SK-N-DZ (cell line): ENCODE measurements around the gene MTG2.

Source experiments
- DNase-seq: peaks from one replicate; pipeline ENCODE4 v3.0.0-alpha.2; 2015; ENCODE audit warnings: low spot score

MTG2 gene

GRCh38 chr20:62232194-62232593, 49.4 kb downstream of the MTG2 start:
- no peak for DNase-seq

- no peak for DNase-seq
Measured at GRCh38 chr20:62232770-62233645, 50.2 kb downstream of the MTG2 start.

GRCh38 chr20:62233684-62234083, 50.9 kb downstream of the MTG2 start:
- no peak for DNase-seq

GRCh38 chr20:62234339-62234738, 51.5 kb downstream of the MTG2 start:
- no peak for DNase-seq

- DNase-seq = no peak
Measured at GRCh38 chr20:62235001-62235776, 52.4 kb downstream of the MTG2 start.

GRCh38 chr20:62235777-62236157, 52.9 kb downstream of the MTG2 start:
- no peak for DNase-seq

- DNase-seq = no peak
Measured at GRCh38 chr20:62236200-62236599, 53.4 kb downstream of the MTG2 start.

- DNase-seq = peak; percentile 89
Measured at GRCh38 chr20:62236766-62237513, 54.1 kb downstream of the MTG2 start.

GRCh38 chr20:62237514-62237800, 54.6 kb downstream of the MTG2 start:
- DNase-seq = no peak

GRCh38 chr20:62237801-62238568, 55.2 kb downstream of the MTG2 start, which contains the start of gene OSBPL2:
OSBPL2 (plus strand) TSS chr20:62238521; CDS start chr20:62256185, 17,664 bp downstream.
- peak; percentile 99 for DNase-seq

- DNase-seq = no peak
Measured at GRCh38 chr20:62238569-62239277, 55.9 kb downstream of the MTG2 start.

- no peak for DNase-seq
Measured at GRCh38 chr20:62239278-62239879, 56.6 kb downstream of the MTG2 start.

- no peak for DNase-seq
Measured at GRCh38 chr20:62240020-62240685, 57.3 kb downstream of the MTG2 start.

- no peak for DNase-seq
Measured at GRCh38 chr20:62241506-62241905, 58.7 kb downstream of the MTG2 start.

GRCh38 chr20:62242176-62242575, 59.3 kb downstream of the MTG2 start:
- DNase-seq = no peak

- no peak for DNase-seq
Measured at GRCh38 chr20:62243106-62243505, 60.3 kb downstream of the MTG2 start.

- DNase-seq = no peak
Measured at GRCh38 chr20:62243906-62244515, 61.2 kb downstream of the MTG2 start.

- no peak for DNase-seq
Measured at GRCh38 chr20:62244644-62245108, 61.8 kb downstream of the MTG2 start.

GRCh38 chr20:62245911-62246280, 63.1 kb downstream of the MTG2 start:
- DNase-seq = no peak
